Kidney (tissue), 14 donors: ENCODE measurements around the gene RILP. TPM values are rescaled to one million over a fixed set of nuclear protein-coding genes. Genes with fewer than 3 reads are reported as not detected.
"Not testable (repeated sequence)": the region's sequence is repeated elsewhere in the genome, so short reads cannot be mapped to it uniquely, and the experiment has no call there.

Experiments used
- DNase-seq, 5 donors: peaks; one replicate each; pipeline ENCODE4 v3.0.0-alpha.2; 2013 to 2020
- FAIRE-seq: peaks from 2 replicates; lab custom pipeline; 2012; peaks lifted over from hg19 to GRCh38; lab: Jason Lieb, UNC
- H3K27ac ChIP-seq, 2 donors: one replicate each; pipeline ENCODE4 v1.7.0; 2013; ENCODE audit warnings: low read depth in 2 of 2, low read length in 2 of 2, inconsistent platforms in 1 of 2
- H3K27me3 ChIP-seq: one replicate; pipeline ENCODE4 v1.7.1; 2013; ENCODE audit warnings: low read length, inconsistent platforms; ENCODE audit not compliant: control insufficient read depth, insufficient read depth
- H3K36me3 ChIP-seq, 3 donors: one replicate each; pipeline versions ENCODE4 v1.7.0 to v1.7.1; 2013; ENCODE audit warnings: low read length in 3 of 3, control low read depth in 1 of 3, inconsistent platforms in 1 of 3; ENCODE audit not compliant: insufficient read depth in 3 of 3, control insufficient read depth in 2 of 3
- H3K4me1 ChIP-seq, 3 donors: one replicate each; pipeline versions ENCODE4 v1.7.0 to v1.7.1; 2013; ENCODE audit warnings: low read length in 3 of 3, inconsistent platforms in 1 of 3, low read depth in 1 of 3; ENCODE audit not compliant: control insufficient read depth in 2 of 3, insufficient read depth in 2 of 3
- H3K4me3 ChIP-seq, 3 donors: one replicate each; pipeline versions ENCODE4 v1.7.0 to v1.8.1; 2013; ENCODE audit warnings: low read length in 3 of 3, control low read depth in 1 of 3, inconsistent platforms in 1 of 3
- H3K9ac ChIP-seq, 3 donors: one replicate each; pipeline versions ENCODE4 v1.7.0 to v1.7.1; 2013; ENCODE audit warnings: low read length in 3 of 3, control low read depth in 1 of 3, inconsistent platforms in 1 of 3
- H3K9me3 ChIP-seq, 3 donors: one replicate each; pipeline versions ENCODE4 v1.7.0 to v1.7.1; 2013; ENCODE audit warnings: low read length in 3 of 3, control low read depth in 1 of 3, inconsistent platforms in 1 of 3; ENCODE audit not compliant: control insufficient read depth in 2 of 3, insufficient read depth in 1 of 3
- CTCF ChIP-seq: IDR thresholded peaks from 3 replicates; pipeline ENCODE4 v1.5.1; 2012; ENCODE audit warnings: mild to moderate bottlenecking, moderate library complexity, borderline replicate concordance; ENCODE audit not compliant: insufficient read depth; ENCODE audit errors: extremely low read depth
- intact Hi-C: fragments of 100-400 bp; cut with DNase I; formaldehyde crosslinking; loops from one replicate; pipeline ENCODE4 v1.11.1; 2022
- polyA plus RNA-seq: library from polyadenylated mRNA; stranded (reverse); fragments of 350-450 nt; fragmentation: Illumina TruSeq; extraction: RNeasy Lipid Tissue Mini Kit (QIAGEN cat#74804); gene quantifications from one replicate; pipeline ENCODE4 v1.2.3, GENCODE V29; 2014; ENCODE audit warnings: low read depth, low replicate concordance; ENCODE audit not compliant: insufficient read depth
- total RNA-seq: library from RNA; stranded (reverse); fragmentation: NEBNext Ultra II Directional; extraction: Animal tissue kit (Norgen Biotek cat#: 25700); gene quantifications from one replicate; pipeline ENCODE4 v1.2.1, GENCODE V29; 2021
- donor health status: control.
- donor health status: control.
- donor health status: control.
- donor health status: control.
- donor health status: control.
- donor health status: DM: yes; HTN: yes; CAD: no.
- donor health status: Normal renal cell carcinoma (clear cell type).

Gene RILP
- total and polyA plus RNA-seq, 2 donors from 2014 or later: 17.1 to 26.6 TPM

GRCh38 chr17:1693339-1693738 is 43.7 kb upstream of the RILP start:
- no peaks in the 10 kb centered on the region for H3K36me3 ChIP-seq
- no peak overlapping the region for H3K9ac ChIP-seq
- H3K4me3 ChIP-seq: no peak overlapping the region
- no peak for TF ChIP-seq CTCF
- intact Hi-C loops: no loop called here
- no peaks in the 10 kb centered on the region for H3K4me1 ChIP-seq
- FAIRE-seq: no peak
- H3K27ac ChIP-seq: no peak overlapping the region
- no peak for DNase-seq
- H3K27me3 ChIP-seq: no peaks in the 10 kb centered on the region
- no peaks in the 10 kb centered on the region for H3K9me3 ChIP-seq

GRCh38 chr17:1690544-1691221 is 41.0 kb upstream of the RILP start:
- TF ChIP-seq CTCF: no peak
- no peak for FAIRE-seq

GRCh38 chr17:1688405-1688804 is 38.7 kb upstream of the RILP start:
- H3K4me1 ChIP-seq, H3K27ac ChIP-seq, FAIRE-seq, H3K9me3 ChIP-seq, H3K36me3 ChIP-seq, H3K4me3 ChIP-seq, DNase-seq, H3K9ac ChIP-seq, intact Hi-C loops, H3K27me3 ChIP-seq: not testable (repeated sequence)

More at GRCh38 chr17:1690544-1691221, 41.0 kb upstream of the RILP start:
- intact Hi-C loops: no loop called here
- H3K36me3 ChIP-seq: no peaks in the 10 kb centered on the region
- DNase-seq: no peak
- no peak overlapping the region for H3K4me3 ChIP-seq
- no peaks in the 10 kb centered on the region for H3K27me3 ChIP-seq
- no peaks in the 10 kb centered on the region for H3K4me1 ChIP-seq
- H3K9ac ChIP-seq: no peak overlapping the region
- no peak overlapping the region for H3K27ac ChIP-seq
- H3K9me3 ChIP-seq: no peaks in the 10 kb centered on the region

- FAIRE-seq: no peak
- H3K4me3 ChIP-seq: no peak overlapping the region
Measured at GRCh38 chr17:1686086-1686485, 36.4 kb upstream of the RILP start.

More at GRCh38 chr17:1686086-1686485, 36.4 kb upstream of the RILP start:
- no peaks in the 10 kb centered on the region for H3K9me3 ChIP-seq
- no peak for DNase-seq
- peaks cover 8 to 19% (median 16%) of the 10 kb centered on the region in 3 donors for H3K36me3 ChIP-seq
- no peak for TF ChIP-seq CTCF
- H3K9ac ChIP-seq: no peak overlapping the region
- intact Hi-C loops: no loop called here
- peaks cover 0 to 8% (median 6%) of the 10 kb centered on the region in 3 donors for H3K4me1 ChIP-seq
- H3K27ac ChIP-seq: no peak overlapping the region
- no peaks in the 10 kb centered on the region for H3K27me3 ChIP-seq
